Esophagus mucosa (tissue), 1 donor: ENCODE measurements around the gene NEK6. TPM values are rescaled to one million over a fixed set of nuclear protein-coding genes. Genes with fewer than 3 reads are reported as not detected.
A peak's percentile ranks its signal among the peaks of the same experiment; 100 is the strongest.

Experiments
- ATAC-seq: fragments of 200-7000 bp; cut with Tn5 transposase; one replicate; pipeline ENCODE4 v1.9.1; 2020
- total RNA-seq: library from RNA; stranded (reverse); gene quantifications from one replicate; pipeline ENCODE4 v1.2.4, GENCODE V29; 2023
- donor health status: DM: yes; HTN: yes; CAD: no.

The NEK6 gene
- total RNA-seq, 1 donor from 2014 or later = 11.0 TPM

GRCh38 chr9:124357721-124358361 lies 100.1 kb downstream of the NEK6 start:
- no peak for ATAC-seq

- ATAC-seq = no peak
Measured at GRCh38 chr9:124358631-124359030, 100.9 kb downstream of the NEK6 start.

- no peak for ATAC-seq
Measured at GRCh38 chr9:124359426-124359825, 101.7 kb downstream of the NEK6 start.

GRCh38 chr9:124359855-124360678 lies 102.3 kb downstream of the NEK6 start:
- ATAC-seq = no peak

GRCh38 chr9:124361128-124361527 lies 103.4 kb downstream of the NEK6 start:
- ATAC-seq = no peak

- ATAC-seq = no peak
Measured at GRCh38 chr9:124363326-124364096, 105.8 kb downstream of the NEK6 start.

GRCh38 chr9:124364141-124364540 lies 106.4 kb downstream of the NEK6 start:
- ATAC-seq = no peak

- ATAC-seq = no peak
Measured at GRCh38 chr9:124365036-124365435, 107.3 kb downstream of the NEK6 start.

GRCh38 chr9:124366476-124367220 lies 108.9 kb downstream of the NEK6 start:
- peak; percentile 46 for ATAC-seq

- no peak for ATAC-seq
Measured at GRCh38 chr9:124368692-124369091, 110.9 kb downstream of the NEK6 start.

- no peak for ATAC-seq
Measured at GRCh38 chr9:124369231-124369797, 111.6 kb downstream of the NEK6 start.

GRCh38 chr9:124370896-124371582 lies 113.3 kb downstream of the NEK6 start:
- no peak for ATAC-seq

- no peak for ATAC-seq
Measured at GRCh38 chr9:124372038-124372437, 114.3 kb downstream of the NEK6 start.

GRCh38 chr9:124373386-124373785 lies 115.6 kb downstream of the NEK6 start:
- no peak for ATAC-seq

- no peak for ATAC-seq
Measured at GRCh38 chr9:124373851-124374250, 116.1 kb downstream of the NEK6 start.

GRCh38 chr9:124375726-124376125 lies 118.0 kb downstream of the NEK6 start:
- ATAC-seq = no peak

- ATAC-seq = no peak
Measured at GRCh38 chr9:124376329-124376728, 118.6 kb downstream of the NEK6 start.

- no peak for ATAC-seq
Measured at GRCh38 chr9:124377551-124378406, 120.0 kb downstream of the NEK6 start.

GRCh38 chr9:124381170-124381945 lies 123.6 kb downstream of the NEK6 start:
- no peak for ATAC-seq

- no peak for ATAC-seq
Measured at GRCh38 chr9:124384210-124384609, 126.5 kb downstream of the NEK6 start.
